ENCODE results near the gene PAGR1. TPM values are rescaled to one million over a fixed set of nuclear protein-coding genes. Genes with fewer than 3 reads are reported as not detected.

PAGR1 gene
- total and polyA plus RNA-seq, 2 of the 8 experiments (the other 6 are each of a cell fraction or from before 2014, with no cell fraction given) = 35.4 to 56.4 TPM

DNA sequence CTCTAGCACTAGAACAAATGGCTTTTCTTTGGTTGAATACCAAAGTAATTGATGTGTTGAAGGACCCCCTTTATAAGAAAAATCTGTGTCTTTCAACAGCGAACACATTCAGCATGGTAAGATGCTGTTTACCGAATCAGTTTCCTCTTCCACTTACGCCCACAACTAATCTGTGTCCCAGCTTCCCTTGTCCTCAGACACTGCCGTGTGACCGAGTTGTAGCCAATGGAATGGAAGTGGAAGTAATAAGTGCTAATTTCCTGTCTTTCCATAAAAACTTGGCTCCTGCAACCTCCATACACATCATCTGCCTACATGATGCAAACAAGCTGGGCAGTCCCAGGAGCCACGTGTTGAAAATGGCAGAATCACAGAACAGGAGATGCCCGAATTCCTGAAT is 36.7 kb downstream of the PAGR1 start:
- Histone ChIP-seq H3K9ac (replicated peaks in 1 of 4; ENCODE audit: extremely low read depth in 1 of 4, low read depth in 3 of 4, low read length in 3 of 4) (no peak overlapping the region), H3K14ac (ENCODE audit: insufficient read length) (no peak overlapping the region), H4K8ac (ENCODE audit: extremely low read depth, insufficient read depth, low read length) (no peak overlapping the region), H3K27me3 (replicated peaks in 1 of 4; ENCODE audit: control insufficient read depth in 3 of 4, extremely low read depth in 1 of 4, insufficient read depth in 3 of 4, low read length in 3 of 4) (no peaks in the 10 kb centered on the region), H3K23ac (ENCODE audit: insufficient read length) (no peak overlapping the region), H2AFZ (ENCODE audit: low read length) (peak overlapping the region; percentile 76; the same call in 1 of the 2 replicates), H2BK5ac (ENCODE audit: low read depth, low read length) (no peak overlapping the region), H3K56ac (replicated peaks; ENCODE audit: insufficient read length, low read depth, low read length) (no peak overlapping the region), H3K36me3 (ENCODE audit: control insufficient read depth in 2 of 4, insufficient read depth in 4 of 4, low read length in 3 of 4) (no peaks in the 10 kb centered on the region), H3K9me3 (ENCODE audit: insufficient read depth in 2 of 2, low read depth in 1 of 2, low read length in 1 of 2) (no peaks in the 10 kb centered on the region), H3K4me2 (ENCODE audit: insufficient read depth in 1 of 2, low read depth in 2 of 2, low read length in 2 of 2) (no peak overlapping the region), H2BK12ac (ENCODE audit: low read depth, low read length) (no peak overlapping the region), H3K18ac (ENCODE audit: extremely low read depth, low read length) (no peak overlapping the region), H2AK5ac (ENCODE audit: low read depth, low read length) (no peak overlapping the region), H4K5ac (ENCODE audit: insufficient read length, low read depth, low read length) (no peak overlapping the region), H3K27ac (ENCODE audit: low read depth, low read length) (no peak overlapping the region), H3K79me2 (ENCODE audit: control insufficient read depth in 1 of 2, insufficient read depth in 2 of 2, low read length in 2 of 2) (no peaks in the 10 kb centered on the region), H4K91ac (replicated peaks; ENCODE audit: insufficient read length, low read length) (no peak overlapping the region), H2BK120ac (replicated peaks; ENCODE audit: low read depth, low read length) (no peak overlapping the region), H3K4ac (replicated peaks; ENCODE audit: insufficient read length, low read depth, low read length) (no peak overlapping the region), H3K4me1 (replicated peaks in 1 of 4; ENCODE audit: control insufficient read depth in 3 of 4, insufficient read depth in 4 of 4, low read length in 3 of 4) (no peaks in the 10 kb centered on the region; a peak in 1 of 7 replicates), H4K20me1 (replicated peaks in 1 of 2; ENCODE audit: control insufficient read depth in 1 of 2, insufficient read depth in 2 of 2, low read length in 2 of 2) (no peaks in the 10 kb centered on the region), H2BK20ac (ENCODE audit: low read length) (no peak overlapping the region), H3K23me2 (ENCODE audit: low read depth, low read length) (no peaks in the 10 kb centered on the region), H3K79me1 (ENCODE audit: low read depth, low read length) (no peaks in the 10 kb centered on the region), H3K4me3 (ENCODE audit: extremely low read depth in 1 of 4, insufficient read depth in 2 of 4, low read depth in 3 of 4, low read length in 4 of 4) (no peak overlapping the region), H2BK15ac (ENCODE audit: low read length) (no peak overlapping the region)
- no peak for DNase-seq (ENCODE audit: low read depth in 1 of 2, low spot score in 2 of 2)
- FAIRE-seq = no peak
- CTCF ChIA-PET (ENCODE audit: partially characterized antibody) = interaction anchor here (0.6 to 15.0 kb wide), 5 partner anchors 12 to 180 kb away, joined by 3 to 212 read pairs (median 3); partner anchors contain the start of genes MVP and PAGR1
- POLR2A ChIA-PET (ENCODE audit: partially characterized antibody) = interaction anchor here (0.7 to 1.5 kb wide), 3 partner anchors 10 to 33 kb away, joined by 3 to 4 read pairs (median 3); partner anchors contain the start of gene MVP
- WGBS, 2 experiments (ENCODE audit: extremely low coverage in 1 of 2, insufficient coverage in 1 of 2, insufficient read length in 1 of 2, insufficient replicate concordance in 2 of 2, low coverage in 1 of 2, low lambda C conversion rate in 2 of 2, missing lambda C conversion rate in 1 of 2) = 92% methylated on average over 7 of the region's 7 CpGs; no CpG with 5 or more reads in 1 of the 2 experiments
- TF ChIP-seq SP1 (IDR thresholded peaks at IDR 0.05; ENCODE audit: low read depth, low read length) (no peak), EGR1 (IDR thresholded peaks at IDR 0.05; ENCODE audit: borderline replicate concordance, low read depth, low read length) (no peak), RBBP5 (IDR thresholded peaks at IDR 0.05; ENCODE audit: borderline replicate concordance, low read depth, low read length) (no peak), GTF2F1 (IDR thresholded peaks at IDR 0.05; ENCODE audit: borderline replicate concordance, low read depth, low read length) (no peak), POLR2A (IDR thresholded peaks at IDR 0.05; ENCODE audit: control extremely low read depth in 1 of 2, low read depth in 2 of 2, low read length in 2 of 2) (no peak), SUZ12 (IDR thresholded peaks at IDR 0.05; ENCODE audit: low read length) (no peak), POLR2AphosphoS5 (IDR thresholded peaks at IDR 0.05; ENCODE audit: low read depth, low read length) (no peak), SP2 (IDR thresholded peaks at IDR 0.05; ENCODE audit: low read length) (no peak), YY1 (IDR thresholded peaks at IDR 0.05; ENCODE audit: low read depth, low read length) (no peak), CEBPB (IDR thresholded peaks at IDR 0.05; ENCODE audit: low read depth, low read length) (no peak), ZNF274 (IDR thresholded peaks at IDR 0.05; ENCODE audit: borderline replicate concordance, extremely low read depth, low read length) (no peak), KDM5A (IDR thresholded peaks at IDR 0.05; ENCODE audit: low read length) (no peak), CBX8 (IDR thresholded peaks at IDR 0.05; ENCODE audit: borderline replicate concordance, low read depth, low read length) (no peak), CREB1 (IDR thresholded peaks at IDR 0.05) (no peak)
- TF ChIP-seq, protein P1, sequence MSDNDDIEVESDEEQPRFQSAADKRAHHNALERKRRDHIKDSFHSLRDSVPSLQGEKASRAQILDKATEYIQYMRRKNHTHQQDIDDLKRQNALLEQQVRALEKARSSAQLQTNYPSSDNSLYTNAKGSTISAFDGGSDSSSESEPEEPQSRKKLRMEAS (IDR thresholded peaks at IDR 0.05) = no peak
- TF ChIP-seq, protein P2, sequence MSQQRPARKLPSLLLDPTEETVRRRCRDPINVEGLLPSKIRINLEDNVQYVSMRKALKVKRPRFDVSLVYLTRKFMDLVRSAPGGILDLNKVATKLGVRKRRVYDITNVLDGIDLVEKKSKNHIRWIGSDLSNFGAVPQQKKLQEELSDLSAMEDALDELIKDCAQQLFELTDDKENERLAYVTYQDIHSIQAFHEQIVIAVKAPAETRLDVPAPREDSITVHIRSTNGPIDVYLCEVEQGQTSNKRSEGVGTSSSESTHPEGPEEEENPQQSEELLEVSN (IDR thresholded peaks at IDR 0.05) = no peak
